BE2C (cell line): Measurements from ENCODE around the gene XXYLT1.
A peak's percentile ranks its signal among the peaks of the same experiment; 100 is the strongest.
"Not testable (repeated sequence)": the region's sequence is repeated elsewhere in the genome, so short reads cannot be mapped to it uniquely, and the experiment has no call there.

Experiments used
- DNase-seq: peaks from one replicate; pipeline ENCODE4 v3.0.0-alpha.2; 2020
- H3K27me3 ChIP-seq: fragments of 250-450 bp; sonication (Bioruptor Pico); 2 replicates; pipeline ENCODE4 v1.5.1; 2020; ENCODE audit warnings: mild to moderate bottlenecking
- H3K36me3 ChIP-seq: fragments of 250-450 bp; sonication (Bioruptor Pico); 2 replicates; pipeline ENCODE4 v1.5.1; 2020; ENCODE audit warnings: mild to moderate bottlenecking
- H3K4me1 ChIP-seq: fragments of 250-450 bp; sonication (Bioruptor Pico); 2 replicates; pipeline ENCODE4 v1.5.1; 2020
- H3K4me3 ChIP-seq: 2 replicates; pipeline ENCODE4 v1.5.1; 2011; ENCODE audit warnings: low read depth, low read length
- H3K9me3 ChIP-seq: fragments of 250-450 bp; sonication (Bioruptor Pico); 2 replicates; pipeline ENCODE4 v1.5.1; 2020
- CTCF ChIP-seq: IDR thresholded peaks from 2 replicates; pipeline ENCODE4 v1.5.1; 2012; ENCODE audit warnings: mild to moderate bottlenecking, low read depth, low read length

Gene XXYLT1

GRCh38 chr3:195095035-195095703 lies 175.8 kb downstream of the XXYLT1 start:
- no peak for TF ChIP-seq CTCF
- H3K9me3 ChIP-seq, result no peaks in the 10 kb centered on the region
- no peaks in the 10 kb centered on the region for H3K36me3 ChIP-seq
- H3K27me3 ChIP-seq, result no peaks in the 10 kb centered on the region
- H3K4me1 ChIP-seq, result peaks cover 4% of the 10 kb centered on the region
- peak; percentile 10 for DNase-seq
- no peak overlapping the region for H3K4me3 ChIP-seq

- H3K4me1 ChIP-seq, result peaks cover 4% of the 10 kb centered on the region
- no peaks in the 10 kb centered on the region for H3K36me3 ChIP-seq
- DNase-seq, result peak; percentile 23
- H3K27me3 ChIP-seq, result no peaks in the 10 kb centered on the region
- H3K4me3 ChIP-seq, result no peak overlapping the region
- TF ChIP-seq CTCF, result no peak
- no peaks in the 10 kb centered on the region for H3K9me3 ChIP-seq
Observed at GRCh38 chr3:195094191-195094921, 176.6 kb downstream of the XXYLT1 start.

GRCh38 chr3:195093731-195094130 lies 177.2 kb downstream of the XXYLT1 start:
- Histone ChIP-seq H3K36me3 (no peaks in the 10 kb centered on the region), H3K9me3 (no peaks in the 10 kb centered on the region), H3K4me3 (no peak overlapping the region), H3K27me3 (no peaks in the 10 kb centered on the region), H3K4me1 (peaks cover 4% of the 10 kb centered on the region)
- no peak for TF ChIP-seq CTCF
- DNase-seq, result no peak

- DNase-seq, H3K4me1 ChIP-seq, H3K36me3 ChIP-seq, H3K4me3 ChIP-seq, H3K27me3 ChIP-seq, H3K9me3 ChIP-seq: not testable (repeated sequence)
Observed at GRCh38 chr3:195087840-195088601, 182.9 kb downstream of the XXYLT1 start.

- Histone ChIP-seq H3K4me1 (no peaks in the 10 kb centered on the region; the same call in 1 of the 2 replicates), H3K36me3 (no peaks in the 10 kb centered on the region), H3K4me3 (no peak overlapping the region), H3K27me3 (no peaks in the 10 kb centered on the region), H3K9me3 (no peaks in the 10 kb centered on the region)
- no peak for TF ChIP-seq CTCF
- DNase-seq, result no peak
Observed at GRCh38 chr3:195087328-195087727, 183.6 kb downstream of the XXYLT1 start.

GRCh38 chr3:195086885-195087284 lies 184.1 kb downstream of the XXYLT1 start:
- no peak for TF ChIP-seq CTCF

More at GRCh38 chr3:195086885-195087284, 184.1 kb downstream of the XXYLT1 start:
- Histone ChIP-seq H3K27me3 (no peaks in the 10 kb centered on the region), H3K4me1 (peaks cover 4% of the 10 kb centered on the region; the same call in 1 of the 2 replicates), H3K36me3 (no peaks in the 10 kb centered on the region), H3K9me3 (no peaks in the 10 kb centered on the region), H3K4me3 (no peak overlapping the region)
- peak; percentile 2 for DNase-seq
